Liver (tissue), 9 donors: ENCODE measurements around the gene ARAP3. TPM values are rescaled to one million over a fixed set of nuclear protein-coding genes. Genes with fewer than 3 reads are reported as not detected.

ENCODE experiments used
- DNase-seq: peaks from one replicate; pipeline ENCODE4 v3.0.0-alpha.2; 2017; ENCODE audit warnings: low spot score
- H3K27ac ChIP-seq, 2 donors: one replicate each; pipeline ENCODE4 v1.7.0; 2013; ENCODE audit warnings: inconsistent platforms in 2 of 2, low read length in 2 of 2, control low read depth in 1 of 2, low read depth in 1 of 2, mild to moderate bottlenecking in 1 of 2
- H3K27me3 ChIP-seq, 4 donors: one replicate each; pipeline versions ENCODE4 v1.6.1 to v1.7.0; 2013; ENCODE audit warnings: low read length in 3 of 4, inconsistent platforms in 1 of 4, mild to moderate bottlenecking in 1 of 4, moderate library complexity in 1 of 4; ENCODE audit not compliant: control insufficient read depth in 4 of 4, insufficient read depth in 4 of 4
- H3K36me3 ChIP-seq, 4 donors: one replicate each; pipeline versions ENCODE4 v1.6.1 to v1.7.0; 2013; ENCODE audit warnings: low read length in 3 of 4, mild to moderate bottlenecking in 3 of 4, low read depth in 1 of 4, moderate library complexity in 1 of 4; ENCODE audit not compliant: control insufficient read depth in 4 of 4, insufficient read depth in 3 of 4
- H3K4me1 ChIP-seq, 4 donors: one replicate each; pipeline versions ENCODE4 v1.6.1 to v1.7.0; 2013; ENCODE audit warnings: low read length in 3 of 4, mild to moderate bottlenecking in 3 of 4, moderate library complexity in 1 of 4; ENCODE audit not compliant: control insufficient read depth in 4 of 4, insufficient read depth in 4 of 4
- H3K4me3 ChIP-seq, 3 donors: one replicate each; pipeline versions ENCODE4 v1.6.1 to v1.7.0; 2013; ENCODE audit warnings: low read length in 3 of 3, control low read depth in 1 of 3, low read depth in 1 of 3, mild to moderate bottlenecking in 1 of 3
- H3K9ac ChIP-seq, 2 donors: one replicate each; pipeline ENCODE4 v1.7.0; 2013; ENCODE audit warnings: low read length in 2 of 2, mild to moderate bottlenecking in 2 of 2, moderate library complexity in 2 of 2, control low read depth in 1 of 2, low read depth in 1 of 2
- H3K9me3 ChIP-seq, 4 donors: one replicate each; pipeline versions ENCODE4 v1.6.1 to v1.7.0; 2013; ENCODE audit warnings: low read length in 3 of 4; ENCODE audit not compliant: control insufficient read depth in 4 of 4
- FOXA1 ChIP-seq: IDR thresholded peaks from 2 replicates; pipeline ENCODE4 v1.6.1; 2016; ENCODE audit warnings: antibody characterized with exemption
- GABPA ChIP-seq, 2 donors: IDR thresholded peaks in 1 of 2; conservative IDR thresholded peaks in 1 of 2; 2 replicates each; pipeline ENCODE4 v1.6.1; 2016; ENCODE audit warnings: antibody characterized with exemption in 2 of 2, mild to moderate bottlenecking in 1 of 2, moderate library complexity in 1 of 2
- HNF4A ChIP-seq, 2 donors: conservative IDR thresholded peaks; 2 replicates each; pipeline ENCODE4 v1.6.1; 2016; ENCODE audit warnings: antibody characterized with exemption in 2 of 2, mild to moderate bottlenecking in 2 of 2
- HNF4G ChIP-seq: IDR thresholded peaks from 2 replicates; pipeline ENCODE4 v1.6.1; 2016; ENCODE audit warnings: antibody characterized with exemption
- SP1 ChIP-seq: IDR thresholded peaks from 2 replicates; pipeline ENCODE4 v1.6.1; 2018; ENCODE audit warnings: antibody characterized with exemption, mild to moderate bottlenecking
- TAF1 ChIP-seq: conservative IDR thresholded peaks from 2 replicates; pipeline ENCODE4 v1.6.1; 2016; ENCODE audit warnings: antibody characterized with exemption, mild to moderate bottlenecking
- YY1 ChIP-seq: IDR thresholded peaks from 2 replicates; pipeline ENCODE4 v1.6.1; 2016; ENCODE audit warnings: antibody characterized with exemption, mild to moderate bottlenecking
- WGBS: extraction: QIAGEN DNeasy Blood & Tissue Kit; methylation state at CpG from one replicate; pipeline ENCODE4 v1.1.7; 2013; 5-methylcytosine and 5-hydroxymethylcytosine counted together
- polyA plus RNA-seq, 2 donors: library from polyadenylated mRNA; stranded (reverse) in 1 of 2; unstranded in 1 of 2; fragments of 200-250 nt in 1 of 2; fragments of >200 nt in 1 of 2; fragmentation: Nextera tagmentation in 1 of 2; extraction: Ambion mirVana in 1 of 2; gene quantifications; one replicate each; pipeline versions ENCODE4 v1.2.1 to v1.2.3, GENCODE V29; 2013 to 2015
- total RNA-seq, 2 donors: library from RNA; depleted of rRNA; stranded (reverse); fragments of >200 nt; gene quantifications; one replicate each; pipeline ENCODE4 v1.2.3, GENCODE V29; 2014
- TF ChIP-seq, protein P1 (sequence below): fragments of 150-350 bp; IDR thresholded peaks from 2 replicates; pipeline ENCODE4 v1.5.1; 2017; ENCODE audit warnings: improper control_type of control experiment, low read depth, low read length; ENCODE audit not compliant: missing input control
- TF ChIP-seq, protein P2 (sequence below): IDR thresholded peaks from 2 replicates; pipeline ENCODE4 v1.6.1; 2016; ENCODE audit warnings: antibody characterized with exemption
- TF ChIP-seq, protein P3 (sequence below): IDR thresholded peaks from 2 replicates; pipeline ENCODE4 v1.6.1; 2016; ENCODE audit warnings: antibody characterized with exemption
- donor health status: healthy.
- donor health status: healthy.
- donor health status: healthy.
- donor health status: healthy.
- donor health status: healthy.

ARAP3 gene
- total and polyA plus RNA-seq, 4 donors: 1.6 to 4.7 (median 2.1) TPM

DNA sequence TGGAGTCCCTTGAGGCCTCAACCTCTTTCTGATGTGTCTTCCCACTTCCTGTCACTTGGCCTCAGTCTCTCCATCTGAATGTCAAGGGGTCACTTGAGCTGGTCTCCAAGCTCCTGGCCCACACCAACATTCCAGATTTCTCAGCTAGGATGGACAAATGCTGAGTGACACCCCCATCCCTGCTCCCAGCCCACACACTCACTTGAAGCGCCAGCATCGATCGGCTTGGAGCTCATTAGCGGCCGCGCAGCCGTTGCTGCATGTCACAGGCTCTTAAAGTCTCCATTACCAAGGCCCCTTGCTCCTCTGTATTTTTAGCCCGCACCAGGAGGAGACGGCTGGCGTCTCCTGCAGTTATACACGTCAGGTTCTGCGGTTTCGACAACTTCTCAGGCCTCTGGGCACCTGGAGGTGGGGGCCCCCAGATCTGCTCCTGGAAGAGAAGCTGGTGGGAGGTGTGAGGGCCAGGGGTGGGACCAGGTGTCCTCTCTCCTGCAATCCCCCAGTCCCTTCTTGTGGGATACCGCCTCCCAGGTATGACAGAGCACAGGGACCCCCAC is 33.4 kb upstream of the ARAP3 start (continued):
- no peak for TF ChIP-seq GABPA (IDR thresholded peaks at IDR 0.05 in 1 of 2, conservative IDR thresholded peaks at IDR 0.05 in 1 of 2)

DNA sequence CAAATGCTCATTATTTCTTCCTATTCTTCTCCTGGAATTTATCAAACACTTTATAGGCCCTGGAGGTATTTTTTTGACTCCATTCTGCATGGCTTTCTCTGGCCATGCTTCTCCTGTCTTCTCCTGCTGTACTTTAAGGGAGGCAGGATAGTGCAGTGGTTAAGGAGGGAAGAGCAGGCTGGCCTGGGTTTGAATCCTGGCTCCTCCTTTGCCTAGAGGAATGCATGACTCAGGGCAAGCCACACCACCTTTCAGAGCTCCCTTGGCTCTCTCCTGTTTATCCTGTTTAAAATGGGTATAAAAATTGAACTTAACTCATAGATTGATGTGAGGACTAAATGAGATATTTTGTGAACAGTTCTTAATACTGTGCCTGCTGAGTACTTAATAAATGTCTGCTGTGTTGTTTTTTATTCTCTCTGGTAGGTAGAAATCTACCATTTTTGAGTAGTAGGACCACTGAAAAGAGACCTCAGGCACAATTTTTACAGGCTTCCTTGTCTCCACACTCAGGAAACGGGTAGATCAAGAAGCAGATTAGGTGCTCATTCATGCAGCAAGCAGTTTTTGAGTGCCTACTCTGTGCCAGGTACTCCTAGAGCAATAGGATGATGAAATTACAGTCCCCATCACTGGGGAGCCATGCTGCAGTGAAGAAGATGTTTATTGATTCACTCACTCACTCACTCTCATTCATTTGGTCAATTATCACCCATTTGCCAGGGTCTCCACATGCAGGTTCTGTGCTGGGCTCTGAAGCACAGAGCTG is 32.7 kb upstream of the ARAP3 start:
- 84% methylated on average over 1 of the region's 1 CpG for WGBS
- Histone ChIP-seq H3K27ac (no peak overlapping the region), H3K27me3 (no peaks in the 10 kb centered on the region), H3K9ac (no peak overlapping the region), H3K4me1 (peaks cover 0 to 2% (median 0%) of the 10 kb centered on the region in 4 donors), H3K9me3 (no peaks in the 10 kb centered on the region), H3K36me3 (no peaks in the 10 kb centered on the region), H3K4me3 (no peak overlapping the region)
- no peak for DNase-seq
- TF ChIP-seq, protein P1, sequence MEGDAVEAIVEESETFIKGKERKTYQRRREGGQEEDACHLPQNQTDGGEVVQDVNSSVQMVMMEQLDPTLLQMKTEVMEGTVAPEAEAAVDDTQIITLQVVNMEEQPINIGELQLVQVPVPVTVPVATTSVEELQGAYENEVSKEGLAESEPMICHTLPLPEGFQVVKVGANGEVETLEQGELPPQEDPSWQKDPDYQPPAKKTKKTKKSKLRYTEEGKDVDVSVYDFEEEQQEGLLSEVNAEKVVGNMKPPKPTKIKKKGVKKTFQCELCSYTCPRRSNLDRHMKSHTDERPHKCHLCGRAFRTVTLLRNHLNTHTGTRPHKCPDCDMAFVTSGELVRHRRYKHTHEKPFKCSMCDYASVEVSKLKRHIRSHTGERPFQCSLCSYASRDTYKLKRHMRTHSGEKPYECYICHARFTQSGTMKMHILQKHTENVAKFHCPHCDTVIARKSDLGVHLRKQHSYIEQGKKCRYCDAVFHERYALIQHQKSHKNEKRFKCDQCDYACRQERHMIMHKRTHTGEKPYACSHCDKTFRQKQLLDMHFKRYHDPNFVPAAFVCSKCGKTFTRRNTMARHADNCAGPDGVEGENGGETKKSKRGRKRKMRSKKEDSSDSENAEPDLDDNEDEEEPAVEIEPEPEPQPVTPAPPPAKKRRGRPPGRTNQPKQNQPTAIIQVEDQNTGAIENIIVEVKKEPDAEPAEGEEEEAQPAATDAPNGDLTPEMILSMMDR: no peak
- TF ChIP-seq GABPA (IDR thresholded peaks at IDR 0.05 in 1 of 2, conservative IDR thresholded peaks at IDR 0.05 in 1 of 2): no peak
- no peak for TF ChIP-seq FOXA1

DNA sequence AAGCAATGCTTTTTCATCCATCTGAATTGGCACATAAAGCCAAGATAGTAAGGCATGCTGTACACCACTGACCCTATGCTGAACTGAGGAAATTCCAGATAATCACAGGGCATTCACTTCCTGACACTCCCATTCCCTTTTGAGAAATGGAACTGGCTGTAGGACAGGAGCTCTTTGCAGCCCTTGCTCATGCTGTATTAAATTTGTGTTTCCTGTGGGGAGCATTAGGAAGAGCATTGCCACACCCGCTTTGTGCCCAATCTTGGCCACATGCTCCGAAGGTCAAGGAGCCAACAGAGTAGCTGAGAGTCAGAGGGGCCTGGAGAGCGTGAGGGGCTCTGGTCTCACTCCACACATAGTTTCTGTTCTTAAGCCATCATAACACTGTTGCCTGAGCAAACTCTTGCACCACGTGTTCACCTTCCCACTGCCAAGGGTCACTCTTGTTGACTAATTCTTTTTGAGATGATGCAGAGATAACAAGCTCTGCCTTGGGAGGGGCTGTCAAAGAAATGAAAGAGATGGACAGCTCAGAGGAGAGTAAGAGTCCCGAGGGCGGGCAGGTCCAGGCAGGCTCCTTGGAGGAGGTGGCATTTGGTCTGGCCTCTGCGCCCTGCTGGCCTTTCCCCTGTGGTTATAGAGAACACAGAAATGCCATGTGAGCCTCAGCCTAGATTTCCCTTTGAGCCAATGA is 31.7 kb upstream of the ARAP3 start:
- Histone ChIP-seq H3K27ac (no peak overlapping the region), H3K36me3 (no peaks in the 10 kb centered on the region), H3K9me3 (no peaks in the 10 kb centered on the region), H3K9ac (no peak overlapping the region), H3K4me3 (no peak overlapping the region), H3K4me1 (peaks cover 0 to 2% (median 0%) of the 10 kb centered on the region in 4 donors), H3K27me3 (no peaks in the 10 kb centered on the region)
- 58% methylated on average over 7 of the region's 7 CpGs for WGBS
- TF ChIP-seq, protein P2, sequence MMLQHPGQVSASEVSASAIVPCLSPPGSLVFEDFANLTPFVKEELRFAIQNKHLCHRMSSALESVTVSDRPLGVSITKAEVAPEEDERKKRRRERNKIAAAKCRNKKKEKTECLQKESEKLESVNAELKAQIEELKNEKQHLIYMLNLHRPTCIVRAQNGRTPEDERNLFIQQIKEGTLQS: no peak
- TF ChIP-seq, protein P3, sequence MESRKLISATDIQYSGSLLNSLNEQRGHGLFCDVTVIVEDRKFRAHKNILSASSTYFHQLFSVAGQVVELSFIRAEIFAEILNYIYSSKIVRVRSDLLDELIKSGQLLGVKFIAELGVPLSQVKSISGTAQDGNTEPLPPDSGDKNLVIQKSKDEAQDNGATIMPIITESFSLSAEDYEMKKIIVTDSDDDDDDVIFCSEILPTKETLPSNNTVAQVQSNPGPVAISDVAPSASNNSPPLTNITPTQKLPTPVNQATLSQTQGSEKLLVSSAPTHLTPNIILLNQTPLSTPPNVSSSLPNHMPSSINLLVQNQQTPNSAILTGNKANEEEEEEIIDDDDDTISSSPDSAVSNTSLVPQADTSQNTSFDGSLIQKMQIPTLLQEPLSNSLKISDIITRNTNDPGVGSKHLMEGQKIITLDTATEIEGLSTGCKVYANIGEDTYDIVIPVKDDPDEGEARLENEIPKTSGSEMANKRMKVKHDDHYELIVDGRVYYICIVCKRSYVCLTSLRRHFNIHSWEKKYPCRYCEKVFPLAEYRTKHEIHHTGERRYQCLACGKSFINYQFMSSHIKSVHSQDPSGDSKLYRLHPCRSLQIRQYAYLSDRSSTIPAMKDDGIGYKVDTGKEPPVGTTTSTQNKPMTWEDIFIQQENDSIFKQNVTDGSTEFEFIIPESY: no peak
- no peak for TF ChIP-seq HNF4A (conservative IDR thresholded peaks at IDR 0.05)
- no peak for TF ChIP-seq GABPA (IDR thresholded peaks at IDR 0.05 in 1 of 2, conservative IDR thresholded peaks at IDR 0.05 in 1 of 2)
- TF ChIP-seq HNF4G: no peak
- TF ChIP-seq SP1: no peak
- no peak for TF ChIP-seq TAF1
- no peak for TF ChIP-seq YY1
- no peak for DNase-seq
